K562 (cell line): ENCODE measurements around the gene DPH2. TPM values are rescaled to one million over a fixed set of nuclear protein-coding genes. Genes with fewer than 3 reads are reported as not detected.

ENCODE experiments used
- ATAC-seq: fragments of 200-7000 bp; cut with Tn5 transposase; 3 replicates; pipeline ENCODE4 v1.9.1; 2020; ENCODE audit warnings: moderate library complexity
- BruUV-seq: library from RNA; stranded (reverse); fragments of 400-500 nt; replicated peaks from 2 replicates; lab custom pipeline; 2021; lab: Mats Ljungman, UMichigan
- CTCF ChIA-PET: fragments of 300-600 bp; formaldehyde crosslinking; extraction: SDS; loops from one replicate; lab custom pipeline; 2021; ENCODE audit warnings: low intra/inter-chr PET ratio; lab: Yijun Ruan, JAX
- POLR2A ChIA-PET: fragments of 300-600, 350-650 bp; sonication (Branson Sonifier 250); formaldehyde crosslinking; extraction: SDS; loops from one replicate; lab custom pipeline; 2021; ENCODE audit warnings: antibody characterized with exemption, inconsistent platforms; lab: Yijun Ruan, JAX
- DNase-seq, 4 experiments: peaks; one replicate each; pipeline versions ENCODE4 v3.0.0 to v3.0.0-alpha.2; 2011 to 2018; ENCODE audit warnings: low spot score in 3 of 4, mixed read lengths in 3 of 4; ENCODE audit errors: extremely low read depth in 1 of 4
- FAIRE-seq: peaks from 2 replicates; lab custom pipeline; 2011; peaks lifted over from hg19 to GRCh38; lab: Jason Lieb, UNC
- H2AFZ ChIP-seq: 2 replicates; pipeline ENCODE4 v1.6.0; 2011; ENCODE audit warnings: low read depth, low read length, control low read depth, inconsistent platforms
- H3K27ac ChIP-seq: fragments of 200-600 bp; 3 replicates; pipeline ENCODE4 v1.8.0; 2011; ENCODE audit warnings: low read depth, mild to moderate bottlenecking, control low read depth, inconsistent platforms, low read length, moderate library complexity, mixed read lengths; ENCODE audit errors: extremely low read depth
- H3K27me3 ChIP-seq, 2 experiments: fragments of 300-600 bp in 1 of 2; 2 replicates in 1 of 2; 3 replicates in 1 of 2; pipeline versions ENCODE4 v1.6.0 to v1.8.0; 2011; ENCODE audit warnings: inconsistent platforms in 2 of 2, low read length in 2 of 2, mild to moderate bottlenecking in 1 of 2, mixed read lengths in 1 of 2, moderate library complexity in 1 of 2; ENCODE audit not compliant: control insufficient read depth in 2 of 2, insufficient read depth in 2 of 2
- H3K36me3 ChIP-seq: fragments of 300-600 bp; 3 replicates; pipeline ENCODE4 v1.8.0; 2011; ENCODE audit warnings: mild to moderate bottlenecking, low read length, inconsistent platforms; ENCODE audit not compliant: control insufficient read depth, insufficient read depth
- H3K4me1 ChIP-seq, 2 experiments: fragments of 200-600 bp in 1 of 2; replicated peaks in 1 of 2; 2 replicates in 1 of 2; 3 replicates in 1 of 2; pipeline versions ENCODE4 v1.5.1 to v1.8.0; 2011; ENCODE audit warnings: inconsistent platforms in 2 of 2, low read length in 2 of 2, mild to moderate bottlenecking in 1 of 2, mixed read lengths in 1 of 2, moderate library complexity in 1 of 2; ENCODE audit not compliant: control insufficient read depth in 2 of 2, insufficient read depth in 2 of 2
- H3K4me2 ChIP-seq: 2 replicates; pipeline ENCODE4 v1.6.1; 2011; ENCODE audit warnings: low read length, control low read depth, inconsistent platforms, mixed read lengths; ENCODE audit not compliant: insufficient read depth
- H3K4me3 ChIP-seq: fragments of 200-600 bp; sonication (generic), shearing (Covaris generic); 2 replicates; pipeline ENCODE4 v1.5.1; 2016; ENCODE audit warnings: control low read depth, inconsistent platforms
- H3K79me2 ChIP-seq: fragments of 200-600 bp; 3 replicates; pipeline ENCODE4 v1.8.0; 2011; ENCODE audit warnings: low read length, inconsistent platforms; ENCODE audit not compliant: control insufficient read depth, insufficient read depth
- H3K9ac ChIP-seq, 2 experiments: 2 replicates each; pipeline versions ENCODE4 v1.6.0 to v1.6.1; 2011; ENCODE audit warnings: low read depth in 2 of 2, low read length in 2 of 2, control low read depth in 1 of 2, inconsistent platforms in 1 of 2, mild to moderate bottlenecking in 1 of 2, mixed read lengths in 1 of 2; ENCODE audit not compliant: insufficient read depth in 1 of 2
- H3K9me1 ChIP-seq: one replicate; pipeline ENCODE4 v1.6.0; 2011; ENCODE audit warnings: inconsistent platforms, mild to moderate bottlenecking, low read length, moderate library complexity; ENCODE audit not compliant: control insufficient read depth, insufficient read depth
- H3K9me3 ChIP-seq: replicated peaks from 2 replicates; pipeline ENCODE4 v1.5.1; 2011; ENCODE audit warnings: low read depth, low read length, inconsistent platforms; ENCODE audit not compliant: control insufficient read depth, insufficient read depth
- H4K20me1 ChIP-seq: replicated peaks from 2 replicates; pipeline ENCODE4 v1.6.1; 2011; ENCODE audit warnings: low read length, inconsistent platforms, mixed read lengths; ENCODE audit not compliant: control insufficient read depth, insufficient read depth
- CHD4 ChIP-seq: fragments of 200-600 bp; sonication (generic); IDR thresholded peaks from 3 replicates; pipeline ENCODE4 v1.6.1; 2012; ENCODE audit warnings: low read depth, mild to moderate bottlenecking, mixed read lengths, low read length, inconsistent platforms; ENCODE audit not compliant: insufficient read depth, insufficient replicate concordance, poor library complexity, severe bottlenecking
- HDGF ChIP-seq: fragments of 450-650 bp; IDR thresholded peaks from 2 replicates; pipeline ENCODE4 v1.6.1; 2016
- IFI16 ChIP-seq: fragments of 250-450 bp; sonication (Bioruptor Pico); IDR thresholded peaks from 2 replicates; pipeline ENCODE4 v2.1.2; 2022; ENCODE audit warnings: mild to moderate bottlenecking, inconsistent platforms
- MED1 ChIP-seq: sonication (generic); formaldehyde crosslinking; IDR thresholded peaks from 2 replicates; pipeline ENCODE4 v1.8.1; 2023; ENCODE audit warnings: missing genetic modification reagents, borderline replicate concordance
- TEAD1 ChIP-seq, 2 experiments: fragments of 450-650 bp in 1 of 2; sonication (generic) in 1 of 2; formaldehyde crosslinking; IDR thresholded peaks; 2 replicates each; pipeline versions ENCODE4 v1.4.0 to v1.8.0; 2020 to 2022; ENCODE audit warnings: mild to moderate bottlenecking in 2 of 2, missing genetic modification reagents in 1 of 2
- ZNF561 ChIP-seq: fragments of 450-650 bp; formaldehyde crosslinking; conservative IDR thresholded peaks from 2 replicates; pipeline ENCODE4 v1.4.0; 2020; ENCODE audit warnings: mild to moderate bottlenecking, moderate library complexity
- WGBS: fragments of 100-300 bp; shearing (Covaris generic); methylation state at CpG from one replicate; pipeline ENCODE4 v1.1.6; 2016; ENCODE audit warnings: low coverage, mixed read lengths; ENCODE audit not compliant: insufficient coverage; ENCODE audit errors: missing lambda C conversion rate; 5-methylcytosine and 5-hydroxymethylcytosine counted together
- in situ Hi-C: fragments of 300-500 bp; cut with MboI; formaldehyde crosslinking; loops from 4 replicates; pipeline ENCODE4 v1.15.0; 2018; ENCODE audit warnings: inconsistent platforms, mixed read lengths
- intact Hi-C: fragments of 100-400 bp; cut with micrococcal nuclease; formaldehyde crosslinking; loops from 2 replicates; pipeline ENCODE4 v1.14.2; 2022
- polyA plus RNA-seq, 8 experiments: library from polyadenylated mRNA; depleted of rRNA in 4 of 8; stranded (reverse) in 5 of 8; unstranded in 3 of 8; fragments of >200 nt; fragmentation: Nextera tagmentation in 2 of 8; fragmentation: Illumina TruSeq in 1 of 8; extraction: Ambion mirVana in 2 of 8; extraction: Trizol in 1 of 8; gene quantifications; 2 replicates each; pipeline versions ENCODE4 v1.2.1 to v1.2.3, GENCODE V29; 2011 to 2014; ENCODE audit warnings: inconsistent platforms in 1 of 8, missing spikeins in 1 of 8
- total RNA-seq, 7 experiments: library from RNA; depleted of rRNA in 6 of 7; stranded (reverse); fragments of >200 nt in 6 of 7; fragmentation: Illumina TruSeq in 2 of 7; extraction: Trizol in 2 of 7; gene quantifications; 2 replicates each; pipeline versions ENCODE4 v1.2.1 to v1.2.3, GENCODE V29; 2011 to 2021; ENCODE audit warnings: low replicate concordance in 1 of 7
- TF ChIP-seq, protein P1 (sequence below): sonication (generic); formaldehyde crosslinking; IDR thresholded peaks from 2 replicates; pipeline ENCODE4 v1.8.1; 2023; ENCODE audit warnings: mild to moderate bottlenecking, missing genetic modification reagents
- TF ChIP-seq, protein P2 (sequence below): fragments of 450-650 bp; formaldehyde crosslinking; IDR thresholded peaks from 2 replicates; pipeline ENCODE4 v1.4.0; 2020; ENCODE audit warnings: mild to moderate bottlenecking, moderate library complexity
- TF ChIP-seq, protein P3 (sequence below): fragments of 250-450 bp; sonication (Bioruptor Pico); IDR thresholded peaks from 2 replicates; pipeline ENCODE4 v1.8.0; 2022; ENCODE audit warnings: inconsistent platforms
- TF ChIP-seq, protein P4 (sequence below): fragments of 450-650 bp; formaldehyde crosslinking; IDR thresholded peaks from 2 replicates; pipeline ENCODE4 v1.4.0; 2020; ENCODE audit warnings: mild to moderate bottlenecking, moderate library complexity
- TF ChIP-seq, protein P5 (sequence below): fragments of 450-650 bp; formaldehyde crosslinking; conservative IDR thresholded peaks from 2 replicates; pipeline ENCODE4 v1.4.0; 2022; ENCODE audit warnings: mild to moderate bottlenecking, missing genetic modification characterization

Gene DPH2
- total and polyA plus RNA-seq, 9 of the 15 experiments (the other 6 are each of a cell fraction or from before 2014, with no cell fraction given), result 17.9 to 94.1 (median 68.1) TPM

DNA sequence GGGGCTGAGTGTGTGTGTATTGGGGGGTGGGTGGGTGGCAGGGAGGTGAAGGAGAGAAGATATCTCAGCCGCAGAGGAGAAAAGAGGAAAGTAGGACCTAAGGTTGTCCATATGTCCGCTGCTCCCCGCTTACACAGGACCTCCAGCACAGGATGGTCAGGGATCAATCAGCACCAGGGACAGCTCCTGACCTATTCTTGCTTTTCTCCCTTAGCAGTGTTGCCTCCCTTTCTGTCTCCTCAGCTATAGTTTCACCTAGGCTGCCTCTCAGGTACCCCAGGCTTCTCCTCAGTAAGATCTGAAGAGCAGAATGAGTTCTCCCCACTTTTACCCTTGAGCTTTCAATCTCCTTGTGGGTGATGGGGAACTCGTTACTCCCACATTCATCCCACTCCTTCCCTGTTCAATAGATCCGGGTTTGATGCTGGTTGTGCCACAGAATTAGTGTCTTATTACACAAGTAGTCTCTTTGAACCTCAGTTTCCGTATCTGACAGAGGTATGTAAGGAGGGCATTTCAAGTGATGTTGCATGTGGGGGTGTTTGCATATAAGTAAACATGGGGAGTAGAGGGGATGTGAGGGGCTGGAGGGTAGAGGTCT, 1.4 kb upstream of the DPH2 start (continued):
- TF ChIP-seq TEAD1 (CRISPR knock-in tag; IDR thresholded peaks at IDR 0.05), result peak in 1 of 2 experiments; percentile 19; a peak in 1 of 4 replicates

DNA sequence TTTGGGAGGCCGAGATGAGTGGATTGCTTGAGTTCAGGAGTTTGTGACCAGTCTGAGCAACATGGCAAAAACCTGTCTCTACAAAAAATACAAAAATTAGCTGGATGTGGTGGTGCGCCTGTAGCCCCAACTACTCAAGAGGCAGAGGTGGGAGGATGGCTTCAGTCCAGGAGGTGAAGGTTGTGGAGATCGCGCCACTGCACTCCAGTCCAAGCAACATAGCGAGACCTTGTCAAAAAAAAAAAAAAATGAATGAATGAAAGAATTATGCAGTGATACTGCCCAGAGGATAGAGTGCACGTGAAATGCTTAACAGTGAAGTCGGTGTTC, 429 bp upstream of the DPH2 start:
- peaks cover 10 to 29% of the 10 kb centered on the region in 2 experiments; a peak in 4 of 5 replicates for H3K4me1 ChIP-seq
- H3K9me1 ChIP-seq, result peaks cover 4% of the 10 kb centered on the region
- H3K4me3 ChIP-seq, result peak overlapping the region; percentile 100
- H3K9me3 ChIP-seq, result no peaks in the 10 kb centered on the region
- peak overlapping the region in 1 of 2 experiments; percentile 81; a peak in 2 of 4 replicates for H3K9ac ChIP-seq
- WGBS, result 36% methylated on average over 7 of the region's 7 CpGs
- H3K79me2 ChIP-seq, result peaks cover 16% of the 10 kb centered on the region
- ChIA-PET CTCF (no interaction called here), POLR2A (interaction anchor here (0.6 to 1.0 kb wide), 7 partner anchors 10 to 557 kb away, joined by 3 to 4 read pairs (median 3); partner anchors contain the start of gene IPO13)
- H3K36me3 ChIP-seq, result peaks cover 41% of the 10 kb centered on the region
- H3K27ac ChIP-seq, result no peak overlapping the region
- BruUV-seq, result no TSS peak
- no peak for DNase-seq
- H3K4me2 ChIP-seq, result peak overlapping the region; percentile 98
- in situ Hi-C loops, result no loop called here
- no peaks in the 10 kb centered on the region for H4K20me1 ChIP-seq
- peak overlapping the region; percentile 87 for H2AFZ ChIP-seq
- no peak; the same call in 1 of the 3 replicates for ATAC-seq
- FAIRE-seq, result no peak
- intact Hi-C loops, result loop anchor here (1.0 kb wide), 1 partner anchor 23 kb away; the partner anchor contains the start of gene IPO13
- no peaks in the 10 kb centered on the region for H3K27me3 ChIP-seq
- TF ChIP-seq, protein P1, sequence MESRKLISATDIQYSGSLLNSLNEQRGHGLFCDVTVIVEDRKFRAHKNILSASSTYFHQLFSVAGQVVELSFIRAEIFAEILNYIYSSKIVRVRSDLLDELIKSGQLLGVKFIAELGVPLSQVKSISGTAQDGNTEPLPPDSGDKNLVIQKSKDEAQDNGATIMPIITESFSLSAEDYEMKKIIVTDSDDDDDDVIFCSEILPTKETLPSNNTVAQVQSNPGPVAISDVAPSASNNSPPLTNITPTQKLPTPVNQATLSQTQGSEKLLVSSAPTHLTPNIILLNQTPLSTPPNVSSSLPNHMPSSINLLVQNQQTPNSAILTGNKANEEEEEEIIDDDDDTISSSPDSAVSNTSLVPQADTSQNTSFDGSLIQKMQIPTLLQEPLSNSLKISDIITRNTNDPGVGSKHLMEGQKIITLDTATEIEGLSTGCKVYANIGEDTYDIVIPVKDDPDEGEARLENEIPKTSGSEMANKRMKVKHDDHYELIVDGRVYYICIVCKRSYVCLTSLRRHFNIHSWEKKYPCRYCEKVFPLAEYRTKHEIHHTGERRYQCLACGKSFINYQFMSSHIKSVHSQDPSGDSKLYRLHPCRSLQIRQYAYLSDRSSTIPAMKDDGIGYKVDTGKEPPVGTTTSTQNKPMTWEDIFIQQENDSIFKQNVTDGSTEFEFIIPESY (CRISPR knock-in tag), result peak; percentile 30; the same call in 1 of the 2 replicates
- TF ChIP-seq MED1 (CRISPR knock-in tag) (no peak), IFI16 (CRISPR knock-in tag) (no peak), HDGF (0 out of 2 replicates have a peak, but pooled peaks have one; percentile 32), CHD4 (no peak), ZNF561 (CRISPR knock-in tag) (no peak)
- TF ChIP-seq, protein P2, sequence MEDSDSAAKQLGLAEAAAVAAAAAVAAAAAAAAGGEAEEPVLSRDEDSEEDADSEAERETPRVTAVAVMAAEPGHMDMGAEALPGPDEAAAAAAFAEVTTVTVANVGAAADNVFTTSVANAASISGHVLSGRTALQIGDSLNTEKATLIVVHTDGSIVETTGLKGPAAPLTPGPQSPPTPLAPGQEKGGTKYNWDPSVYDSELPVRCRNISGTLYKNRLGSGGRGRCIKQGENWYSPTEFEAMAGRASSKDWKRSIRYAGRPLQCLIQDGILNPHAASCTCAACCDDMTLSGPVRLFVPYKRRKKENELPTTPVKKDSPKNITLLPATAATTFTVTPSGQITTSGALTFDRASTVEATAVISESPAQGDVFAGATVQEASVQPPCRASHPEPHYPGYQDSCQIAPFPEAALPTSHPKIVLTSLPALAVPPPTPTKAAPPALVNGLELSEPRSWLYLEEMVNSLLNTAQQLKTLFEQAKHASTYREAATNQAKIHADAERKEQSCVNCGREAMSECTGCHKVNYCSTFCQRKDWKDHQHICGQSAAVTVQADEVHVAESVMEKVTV (CRISPR knock-in tag), result no peak
- TF ChIP-seq, protein P3, sequence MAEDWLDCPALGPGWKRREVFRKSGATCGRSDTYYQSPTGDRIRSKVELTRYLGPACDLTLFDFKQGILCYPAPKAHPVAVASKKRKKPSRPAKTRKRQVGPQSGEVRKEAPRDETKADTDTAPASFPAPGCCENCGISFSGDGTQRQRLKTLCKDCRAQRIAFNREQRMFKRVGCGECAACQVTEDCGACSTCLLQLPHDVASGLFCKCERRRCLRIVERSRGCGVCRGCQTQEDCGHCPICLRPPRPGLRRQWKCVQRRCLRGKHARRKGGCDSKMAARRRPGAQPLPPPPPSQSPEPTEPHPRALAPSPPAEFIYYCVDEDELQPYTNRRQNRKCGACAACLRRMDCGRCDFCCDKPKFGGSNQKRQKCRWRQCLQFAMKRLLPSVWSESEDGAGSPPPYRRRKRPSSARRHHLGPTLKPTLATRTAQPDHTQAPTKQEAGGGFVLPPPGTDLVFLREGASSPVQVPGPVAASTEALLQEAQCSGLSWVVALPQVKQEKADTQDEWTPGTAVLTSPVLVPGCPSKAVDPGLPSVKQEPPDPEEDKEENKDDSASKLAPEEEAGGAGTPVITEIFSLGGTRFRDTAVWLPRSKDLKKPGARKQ, result no peak
- TF ChIP-seq, protein P4, sequence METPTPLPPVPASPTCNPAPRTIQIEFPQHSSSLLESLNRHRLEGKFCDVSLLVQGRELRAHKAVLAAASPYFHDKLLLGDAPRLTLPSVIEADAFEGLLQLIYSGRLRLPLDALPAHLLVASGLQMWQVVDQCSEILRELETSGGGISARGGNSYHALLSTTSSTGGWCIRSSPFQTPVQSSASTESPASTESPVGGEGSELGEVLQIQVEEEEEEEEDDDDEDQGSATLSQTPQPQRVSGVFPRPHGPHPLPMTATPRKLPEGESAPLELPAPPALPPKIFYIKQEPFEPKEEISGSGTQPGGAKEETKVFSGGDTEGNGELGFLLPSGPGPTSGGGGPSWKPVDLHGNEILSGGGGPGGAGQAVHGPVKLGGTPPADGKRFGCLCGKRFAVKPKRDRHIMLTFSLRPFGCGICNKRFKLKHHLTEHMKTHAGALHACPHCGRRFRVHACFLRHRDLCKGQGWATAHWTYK, result no peak
- TF ChIP-seq, protein P5, sequence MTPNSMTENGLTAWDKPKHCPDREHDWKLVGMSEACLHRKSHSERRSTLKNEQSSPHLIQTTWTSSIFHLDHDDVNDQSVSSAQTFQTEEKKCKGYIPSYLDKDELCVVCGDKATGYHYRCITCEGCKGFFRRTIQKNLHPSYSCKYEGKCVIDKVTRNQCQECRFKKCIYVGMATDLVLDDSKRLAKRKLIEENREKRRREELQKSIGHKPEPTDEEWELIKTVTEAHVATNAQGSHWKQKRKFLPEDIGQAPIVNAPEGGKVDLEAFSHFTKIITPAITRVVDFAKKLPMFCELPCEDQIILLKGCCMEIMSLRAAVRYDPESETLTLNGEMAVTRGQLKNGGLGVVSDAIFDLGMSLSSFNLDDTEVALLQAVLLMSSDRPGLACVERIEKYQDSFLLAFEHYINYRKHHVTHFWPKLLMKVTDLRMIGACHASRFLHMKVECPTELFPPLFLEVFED (CRISPR knock-in tag), result 0 out of 2 replicates have a peak, but pooled peaks have one; percentile 19
